ENCODE data around the gene CTNND2.
"Not testable (repeated sequence)": the region's sequence is repeated elsewhere in the genome, so short reads cannot be mapped to it uniquely, and the experiment has no call there.

Gene CTNND2

GRCh38 chr5:11426442-11426841, 477.8 kb downstream of the CTNND2 start:
- no peak for DNase-seq

- DNase-seq, result no peak
Observed at GRCh38 chr5:11422342-11422741, 481.9 kb downstream of the CTNND2 start.

GRCh38 chr5:11420969-11421368, 483.3 kb downstream of the CTNND2 start:
- DNase-seq, result no peak

- no peak for DNase-seq
Observed at GRCh38 chr5:11415751-11416150, 488.5 kb downstream of the CTNND2 start.

- DNase-seq, result not testable (repeated sequence)
Observed at GRCh38 chr5:11414732-11415131, 489.5 kb downstream of the CTNND2 start.

- DNase-seq, result no peak
Observed at GRCh38 chr5:11411621-11412020, 492.6 kb downstream of the CTNND2 start.

GRCh38 chr5:11407556-11408145, 496.6 kb downstream of the CTNND2 start:
- DNase-seq, result no peak

- no peak for DNase-seq
Observed at GRCh38 chr5:11400316-11400715, 503.9 kb downstream of the CTNND2 start.

GRCh38 chr5:11398728-11399127, 505.5 kb downstream of the CTNND2 start:
- DNase-seq, result no peak

- DNase-seq, result no peak
Observed at GRCh38 chr5:11397549-11397948, 506.7 kb downstream of the CTNND2 start.

- no peak for DNase-seq
Observed at GRCh38 chr5:11396917-11397316, 507.3 kb downstream of the CTNND2 start.

GRCh38 chr5:11394933-11395332, 509.3 kb downstream of the CTNND2 start:
- DNase-seq, result no peak

GRCh38 chr5:11390291-11390767, 513.9 kb downstream of the CTNND2 start:
- DNase-seq, result no peak

- DNase-seq, result no peak
Observed at GRCh38 chr5:11387382-11387781, 516.9 kb downstream of the CTNND2 start.

GRCh38 chr5:11386398-11386797, 517.8 kb downstream of the CTNND2 start:
- DNase-seq, result no peak

- no peak for DNase-seq
Observed at GRCh38 chr5:11385901-11386293, 518.3 kb downstream of the CTNND2 start.

GRCh38 chr5:11385251-11385900, 518.9 kb downstream of the CTNND2 start:
- no peak for DNase-seq

- no peak for DNase-seq
Observed at GRCh38 chr5:11384441-11385250, 519.6 kb downstream of the CTNND2 start.

GRCh38 chr5:11383506-11384095, 520.6 kb downstream of the CTNND2 start:
- DNase-seq, result no peak

GRCh38 chr5:11378461-11378860, 525.8 kb downstream of the CTNND2 start:
- DNase-seq, result no peak

- DNase-seq, result no peak
Observed at GRCh38 chr5:11377896-11378295, 526.4 kb downstream of the CTNND2 start.

GRCh38 chr5:11372191-11372590, 532.1 kb downstream of the CTNND2 start:
- DNase-seq, result no peak

- no peak for DNase-seq
Observed at GRCh38 chr5:11371021-11371420, 533.2 kb downstream of the CTNND2 start.

GRCh38 chr5:11364531-11364930, 539.7 kb downstream of the CTNND2 start:
- no peak for DNase-seq
